Testis (tissue), 3 donors: ENCODE measurements around the gene NCBP1. TPM values are rescaled to one million over a fixed set of nuclear protein-coding genes. Genes with fewer than 3 reads are reported as not detected.

Source experiments
- DNase-seq: peaks from one replicate; pipeline ENCODE4 v3.0.0-alpha.2; 2019
- H3K27ac ChIP-seq, 2 donors: fragments of 200-600 bp; sonication (generic); one replicate each; pipeline ENCODE4 v1.5.1; 2019
- H3K27me3 ChIP-seq: fragments of 200-600 bp; sonication (generic); one replicate; pipeline ENCODE4 v1.5.1; 2019
- H3K36me3 ChIP-seq: fragments of 200-600 bp; sonication (generic); one replicate; pipeline ENCODE4 v1.5.1; 2017; ENCODE audit warnings: low read depth; ENCODE audit errors: missing control alignments
- H3K4me1 ChIP-seq: fragments of 200-600 bp; sonication (generic); one replicate; pipeline ENCODE4 v1.5.1; 2019
- H3K4me3 ChIP-seq, 2 donors: fragments of 200-600 bp; sonication (generic); one replicate each; pipeline ENCODE4 v1.5.1; 2017 to 2019
- H3K9me3 ChIP-seq: fragments of 200-600 bp; sonication (generic); one replicate; pipeline ENCODE4 v1.5.1; 2017
- POLR2A ChIP-seq: fragments of 450-650 bp; IDR thresholded peaks from one replicate; pipeline ENCODE4 v1.6.1; 2017; ENCODE audit warnings: antibody characterized with exemption, mild to moderate bottlenecking, moderate library complexity
- WGBS, 2 donors: methylation state at CpG; one replicate each; pipeline ENCODE4 v1.1.5; 2018; 5-methylcytosine and 5-hydroxymethylcytosine counted together
- intact Hi-C: fragments of 100-400 bp; cut with DNase I; formaldehyde crosslinking; loops from one replicate; pipeline ENCODE4 v1.15.1; 2023; ENCODE audit warnings: low total_unique reads
- polyA plus RNA-seq: library from polyadenylated mRNA; stranded (reverse); fragments of 350-450 nt; fragmentation: Illumina TruSeq; extraction: RNeasy Lipid Tissue Mini Kit (QIAGEN cat#74804); gene quantifications from one replicate; pipeline ENCODE4 v1.2.3, GENCODE V29; 2014; ENCODE audit warnings: low read depth, low replicate concordance; ENCODE audit not compliant: insufficient read depth
- total RNA-seq, 2 donors: library from RNA; depleted of rRNA; stranded (reverse); fragments of >200 nt; gene quantifications; one replicate each; pipeline ENCODE4 v1.2.3, GENCODE V29; 2016
- TF ChIP-seq, protein P1 (sequence below), 3 experiments: fragments of 450-650 bp in 2 of 3; fragments of 200-600 bp in 1 of 3; sonication (generic) in 1 of 3; IDR thresholded peaks; one replicate each; pipeline ENCODE4 v1.5.1; 2016 to 2019; ENCODE audit warnings: antibody characterized with exemption in 3 of 3, mild to moderate bottlenecking in 2 of 3, moderate library complexity in 1 of 3

NCBP1 gene
- total and polyA plus RNA-seq, 3 donors from 2014 or later = 36.6 to 41.7 (median 36.9) TPM

DNA sequence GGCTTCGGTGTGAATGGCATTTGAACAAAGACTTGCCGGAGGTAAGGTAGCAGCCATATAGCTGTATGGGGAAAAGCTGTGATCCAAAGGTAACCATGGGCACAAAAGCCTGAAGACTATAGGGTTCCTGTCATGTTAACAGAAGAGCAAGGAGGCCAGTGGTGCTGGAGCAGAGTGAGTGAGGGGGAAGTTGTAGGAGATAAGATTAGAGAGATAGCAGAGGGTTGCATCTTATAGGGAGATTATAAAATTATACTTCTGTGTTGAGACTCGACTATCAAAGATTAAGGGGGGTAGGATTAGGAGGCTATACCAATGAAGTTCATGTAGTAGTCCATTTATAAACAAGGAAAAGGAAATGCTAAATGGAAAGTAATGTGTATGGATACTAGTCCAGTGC, 3.3 kb downstream of the NCBP1 start:
- no peak overlapping the region for H3K27ac ChIP-seq
- no peaks in the 10 kb centered on the region for H3K27me3 ChIP-seq
- no peak overlapping the region for H3K4me3 ChIP-seq
- H3K4me1 ChIP-seq = peaks cover 40% of the 10 kb centered on the region
- intact Hi-C loops = loop anchor here (10.0 kb wide), 2 partner anchors 58 to 62 kb away; partner anchors contain the start of gene XPA
- no peak for TF ChIP-seq POLR2A
- TF ChIP-seq, protein P1, sequence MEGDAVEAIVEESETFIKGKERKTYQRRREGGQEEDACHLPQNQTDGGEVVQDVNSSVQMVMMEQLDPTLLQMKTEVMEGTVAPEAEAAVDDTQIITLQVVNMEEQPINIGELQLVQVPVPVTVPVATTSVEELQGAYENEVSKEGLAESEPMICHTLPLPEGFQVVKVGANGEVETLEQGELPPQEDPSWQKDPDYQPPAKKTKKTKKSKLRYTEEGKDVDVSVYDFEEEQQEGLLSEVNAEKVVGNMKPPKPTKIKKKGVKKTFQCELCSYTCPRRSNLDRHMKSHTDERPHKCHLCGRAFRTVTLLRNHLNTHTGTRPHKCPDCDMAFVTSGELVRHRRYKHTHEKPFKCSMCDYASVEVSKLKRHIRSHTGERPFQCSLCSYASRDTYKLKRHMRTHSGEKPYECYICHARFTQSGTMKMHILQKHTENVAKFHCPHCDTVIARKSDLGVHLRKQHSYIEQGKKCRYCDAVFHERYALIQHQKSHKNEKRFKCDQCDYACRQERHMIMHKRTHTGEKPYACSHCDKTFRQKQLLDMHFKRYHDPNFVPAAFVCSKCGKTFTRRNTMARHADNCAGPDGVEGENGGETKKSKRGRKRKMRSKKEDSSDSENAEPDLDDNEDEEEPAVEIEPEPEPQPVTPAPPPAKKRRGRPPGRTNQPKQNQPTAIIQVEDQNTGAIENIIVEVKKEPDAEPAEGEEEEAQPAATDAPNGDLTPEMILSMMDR (IDR thresholded peaks at IDR 0.05) = no peak
- no peak for DNase-seq
- WGBS, 2 donors = 58 to 63% methylated on average over 3 of the region's 3 CpGs
- no peaks in the 10 kb centered on the region for H3K36me3 ChIP-seq
- no peaks in the 10 kb centered on the region for H3K9me3 ChIP-seq

DNA sequence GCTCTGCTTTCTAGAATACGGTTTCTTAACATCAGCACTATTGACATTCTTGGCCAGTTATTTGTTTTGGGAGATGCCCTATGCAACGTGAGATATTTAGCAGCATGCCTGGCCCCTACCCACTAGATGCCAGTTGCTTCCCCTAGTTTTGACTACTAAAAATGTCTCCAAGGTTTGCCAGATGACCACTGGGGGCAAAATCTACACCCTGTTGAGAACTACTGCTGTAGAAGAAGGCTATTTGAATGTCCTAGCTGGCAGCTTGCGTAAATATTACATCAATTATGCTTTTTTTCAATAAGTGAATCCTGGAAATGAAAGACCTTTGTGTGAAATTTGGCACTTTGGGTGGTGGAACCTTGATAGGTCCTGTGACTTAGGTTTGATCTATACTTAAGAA, 5.0 kb downstream of the NCBP1 start:
- intact Hi-C loops = loop anchor here (10.0 kb wide), 2 partner anchors 56 to 64 kb away; partner anchors contain the start of gene XPA
- H3K9me3 ChIP-seq = no peaks in the 10 kb centered on the region
- H3K36me3 ChIP-seq = no peaks in the 10 kb centered on the region
- DNase-seq = no peak
- TF ChIP-seq, protein P1 (IDR thresholded peaks at IDR 0.05) = peak in 1 of 3 experiments; percentile 19
- no peak for TF ChIP-seq POLR2A
- no peak overlapping the region for H3K4me3 ChIP-seq
- no peak overlapping the region for H3K27ac ChIP-seq
- H3K27me3 ChIP-seq = no peaks in the 10 kb centered on the region
- WGBS, 2 donors = 57 to 70% methylated on average over 3 of the region's 3 CpGs
- H3K4me1 ChIP-seq = peaks cover 40% of the 10 kb centered on the region

DNA sequence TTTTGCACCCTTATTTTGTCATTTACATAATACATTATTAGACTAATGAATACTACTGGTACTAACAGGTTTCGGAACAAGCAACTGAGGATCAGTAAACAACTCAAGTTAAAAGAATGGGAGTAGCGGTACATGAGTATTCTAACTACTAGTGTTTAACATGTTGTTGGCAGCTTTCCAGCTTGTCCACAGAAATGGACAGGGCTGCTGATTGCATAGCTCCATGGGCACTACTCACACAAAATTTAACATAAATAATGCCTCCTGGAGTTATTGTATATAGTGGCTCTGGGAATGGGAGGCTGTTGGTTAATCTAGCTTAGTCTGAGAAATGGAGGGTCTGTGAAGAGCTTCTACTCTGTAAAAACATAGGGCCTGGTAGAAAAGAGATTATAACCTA, 6.7 kb downstream of the NCBP1 start:
- intact Hi-C loops = no loop called here
- 90 to 92% methylated on average over 2 of the region's 2 CpGs for WGBS, 2 donors
- Histone ChIP-seq H3K4me1 (peaks cover 30% of the 10 kb centered on the region), H3K4me3 (no peak overlapping the region), H3K36me3 (no peaks in the 10 kb centered on the region), H3K27me3 (no peaks in the 10 kb centered on the region), H3K9me3 (no peaks in the 10 kb centered on the region), H3K27ac (no peak overlapping the region)
- DNase-seq = no peak
- TF ChIP-seq, protein P1 (IDR thresholded peaks at IDR 0.05) = no peak
- no peak for TF ChIP-seq POLR2A

DNA sequence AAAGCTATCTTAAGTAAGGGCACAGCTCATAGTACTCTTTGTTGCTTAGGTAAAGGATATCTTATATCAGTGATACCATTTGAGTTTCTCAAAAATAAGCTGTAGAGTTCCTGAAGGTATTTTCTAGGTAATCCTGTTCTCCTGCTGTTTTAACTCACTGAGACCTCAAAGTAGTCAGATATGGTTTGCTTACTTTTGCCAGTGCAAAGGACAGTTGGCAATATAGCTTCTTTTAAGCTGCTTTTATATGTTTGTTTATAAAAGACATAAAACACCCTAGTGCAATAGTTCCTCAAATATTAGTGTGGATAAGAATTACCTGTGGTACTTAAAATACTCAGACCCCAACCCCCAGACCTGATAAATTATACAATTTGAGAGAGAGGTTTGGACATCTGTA, 12.1 kb downstream of the NCBP1 start:
- H3K36me3 ChIP-seq = no peaks in the 10 kb centered on the region
- H3K4me3 ChIP-seq = no peak overlapping the region
- no peaks in the 10 kb centered on the region for H3K9me3 ChIP-seq
- intact Hi-C loops = no loop called here
- TF ChIP-seq POLR2A = no peak
- TF ChIP-seq, protein P1 (IDR thresholded peaks at IDR 0.05) = no peak
- no peaks in the 10 kb centered on the region for H3K27me3 ChIP-seq
- no peak overlapping the region for H3K27ac ChIP-seq
- H3K4me1 ChIP-seq = no peaks in the 10 kb centered on the region
- DNase-seq = no peak

DNA sequence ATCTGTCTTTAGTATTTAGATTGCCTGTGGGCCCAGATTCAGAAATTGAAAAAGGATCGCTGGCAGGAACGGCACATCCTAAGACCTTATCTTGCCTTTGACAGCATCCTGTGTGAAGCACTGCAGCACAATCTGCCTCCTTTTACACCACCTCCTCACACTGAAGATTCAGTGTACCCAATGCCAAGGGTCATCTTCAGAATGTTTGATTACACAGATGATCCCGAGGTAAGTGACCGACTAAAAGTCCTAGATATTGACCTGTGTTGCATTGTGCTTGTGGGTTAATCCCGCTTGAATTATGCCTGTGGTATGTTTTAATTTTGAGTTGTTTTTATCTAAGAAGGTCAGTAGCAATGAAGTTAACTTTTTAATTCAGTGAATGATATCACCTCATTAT, 14.4 kb downstream of the NCBP1 start:
- no peak overlapping the region for H3K4me3 ChIP-seq
- H3K27me3 ChIP-seq = no peaks in the 10 kb centered on the region
- no peak overlapping the region for H3K27ac ChIP-seq
- H3K36me3 ChIP-seq = no peaks in the 10 kb centered on the region
- no peaks in the 10 kb centered on the region for H3K4me1 ChIP-seq
- TF ChIP-seq, protein P1 (IDR thresholded peaks at IDR 0.05) = no peak
- TF ChIP-seq POLR2A = no peak
- 91 to 92% methylated on average over 5 of the region's 5 CpGs for WGBS, 2 donors
- no peak for DNase-seq
- no peaks in the 10 kb centered on the region for H3K9me3 ChIP-seq
- intact Hi-C loops = no loop called here
